HG02852 (cell line): ENCODE results near the gene DCTN2.
"Not testable (repeated sequence)": the region's sequence is repeated elsewhere in the genome, so short reads cannot be mapped to it uniquely, and the experiment has no call there.

Experiments used
- ATAC-seq: cut with Tn5 transposase; IDR thresholded peaks from one replicate; pipeline ENCODE4 v1.9.1; 2021; ENCODE audit warnings: mild to moderate bottlenecking, moderate library complexity; ENCODE audit not compliant: unreplicated experiment

The DCTN2 gene

GRCh38 chr12:57529831-57530230 lies 17.2 kb downstream of the DCTN2 start:
- ATAC-seq: no peak

- no peak for ATAC-seq
These were observed 18.0 kb downstream of the DCTN2 start for GRCh38 chr12:57528831-57529555.

GRCh38 chr12:57528176-57528575 lies 18.8 kb downstream of the DCTN2 start:
- no peak for ATAC-seq

- no peak for ATAC-seq
These were observed 19.8 kb downstream of the DCTN2 start for GRCh38 chr12:57527184-57527583.

GRCh38 chr12:57526477-57527126 lies 20.4 kb downstream of the DCTN2 start:
- ATAC-seq: no peak

- ATAC-seq: no peak
These were observed 21.2 kb downstream of the DCTN2 start for GRCh38 chr12:57525615-57526383.

GRCh38 chr12:57524814-57525614 lies 22.0 kb downstream of the DCTN2 start:
- no peak for ATAC-seq

GRCh38 chr12:57523706-57524614 lies 23.0 kb downstream of the DCTN2 start:
- ATAC-seq: no peak

GRCh38 chr12:57522887-57523705 lies 23.9 kb downstream of the DCTN2 start:
- no peak for ATAC-seq

- ATAC-seq: peak; percentile 31
These were observed 24.7 kb downstream of the DCTN2 start, which contains the start of gene MBD6 for GRCh38 chr12:57522011-57522886. Gene MBD6, plus strand, starts transcription at chr12:57522824. Its CDS starts 1,480 bp downstream, at chr12:57524304.

- ATAC-seq: no peak
These were observed 25.4 kb downstream of the DCTN2 start for GRCh38 chr12:57521525-57522010.

GRCh38 chr12:57520053-57520818 lies 26.8 kb downstream of the DCTN2 start, which contains the start of gene DDIT3:
Gene DDIT3, minus strand, starts transcription at chr12:57520514. Its CDS starts 3,108 bp downstream, at chr12:57517406.
- peak; percentile 64 for ATAC-seq

- ATAC-seq: peak; percentile 1
These were observed 27.3 kb downstream of the DCTN2 start for GRCh38 chr12:57519796-57520052.

- no peak for ATAC-seq
These were observed 27.8 kb downstream of the DCTN2 start for GRCh38 chr12:57518920-57519795.

GRCh38 chr12:57518176-57518919 lies 28.6 kb downstream of the DCTN2 start:
- ATAC-seq: no peak

- not testable (repeated sequence) for ATAC-seq
These were observed 29.3 kb downstream of the DCTN2 start for GRCh38 chr12:57517718-57518117.
